Anterior cingulate cortex (tissue), 58 donors: ENCODE measurements around the gene CFAP97D2.
"Not testable (repeated sequence)": the region's sequence is repeated elsewhere in the genome, so short reads cannot be mapped to it uniquely, and the experiment has no call there.

Source experiments
- DNase-seq, 58 donors: peaks; one replicate each; lab custom pipeline; 2025; lab: John Stamatoyannopoulos, UW

CFAP97D2 gene

DNA sequence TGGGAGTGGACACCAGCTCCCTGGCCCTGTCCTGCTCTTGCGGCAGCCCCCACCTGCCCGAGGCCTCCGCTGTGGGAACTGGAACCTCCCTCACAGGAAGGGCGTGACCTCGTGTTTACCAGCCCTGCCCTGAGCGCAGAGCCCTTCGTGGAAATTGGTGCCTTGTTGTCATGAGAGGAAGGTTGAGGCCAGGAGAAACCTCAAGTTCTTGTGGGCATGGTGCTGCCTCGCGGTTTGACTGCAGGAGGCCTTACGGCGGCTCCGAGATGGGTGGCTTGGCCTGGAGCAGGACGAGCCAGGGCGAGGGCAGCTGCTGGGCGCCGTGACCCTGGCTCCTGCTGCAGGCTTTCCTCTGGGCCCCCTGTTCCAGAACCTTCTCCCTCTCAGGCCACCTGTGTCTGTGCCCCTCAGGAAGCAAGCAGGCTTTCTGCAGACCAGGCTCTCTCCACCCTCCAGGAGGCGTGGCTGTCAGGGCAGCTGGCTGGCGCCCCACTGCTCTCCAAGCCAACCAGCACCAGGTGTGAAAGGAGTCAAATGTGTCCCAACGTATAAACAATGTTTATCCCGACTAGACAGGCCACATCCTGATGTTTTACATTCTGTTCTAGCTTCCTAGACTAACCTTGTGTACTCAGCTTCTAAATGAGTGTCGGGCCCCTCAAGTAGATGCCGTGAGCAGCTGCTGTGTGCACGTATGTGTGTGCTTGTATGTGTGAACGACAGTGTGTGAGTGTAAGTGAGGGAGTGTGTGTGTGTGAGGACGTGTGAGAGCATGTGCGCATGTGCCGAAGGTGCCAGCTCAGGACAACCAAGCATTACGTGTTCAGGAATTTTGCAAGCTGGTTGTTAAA is 36.2 kb upstream of the CFAP97D2 start:
- no peak for DNase-seq

DNA sequence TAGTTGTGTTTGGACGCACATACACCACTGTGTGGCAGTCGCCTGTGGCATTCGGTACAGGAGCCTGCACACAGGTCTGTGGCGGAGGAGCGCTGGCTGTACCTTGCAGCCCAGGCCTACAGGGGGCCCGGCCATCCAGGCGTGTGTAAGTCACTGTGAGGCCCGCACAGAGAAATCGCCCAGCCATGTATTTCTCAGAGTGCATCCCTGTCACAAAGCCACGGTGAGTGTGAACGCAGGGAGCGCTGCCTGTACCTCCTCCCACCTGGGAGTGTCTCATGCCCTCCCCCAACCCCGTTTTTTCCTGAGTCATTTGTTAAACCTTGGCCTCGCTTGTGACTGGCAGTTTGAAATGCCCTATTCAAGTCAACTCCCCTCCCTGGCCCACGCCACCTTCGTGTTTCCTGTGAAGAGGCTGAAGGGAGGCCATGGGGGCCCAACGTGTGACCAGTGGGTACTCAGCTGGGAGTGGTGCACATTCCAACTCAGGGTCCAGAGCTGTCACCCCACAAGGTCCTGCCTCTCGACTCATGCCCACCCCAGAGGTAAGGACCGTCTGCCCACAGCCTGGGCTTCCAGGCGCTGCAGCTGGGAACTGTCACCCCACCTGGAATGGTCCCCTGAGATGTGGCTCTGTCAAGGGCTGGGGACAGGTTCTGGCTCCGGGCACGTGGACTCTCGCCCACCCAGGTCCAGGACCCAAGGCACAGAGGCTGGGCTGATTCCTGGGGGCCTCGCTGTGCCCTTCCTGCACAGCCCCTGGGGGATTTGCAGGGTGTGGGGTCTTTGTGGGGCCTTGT is 35.1 kb upstream of the CFAP97D2 start:
- no peak for DNase-seq

DNA sequence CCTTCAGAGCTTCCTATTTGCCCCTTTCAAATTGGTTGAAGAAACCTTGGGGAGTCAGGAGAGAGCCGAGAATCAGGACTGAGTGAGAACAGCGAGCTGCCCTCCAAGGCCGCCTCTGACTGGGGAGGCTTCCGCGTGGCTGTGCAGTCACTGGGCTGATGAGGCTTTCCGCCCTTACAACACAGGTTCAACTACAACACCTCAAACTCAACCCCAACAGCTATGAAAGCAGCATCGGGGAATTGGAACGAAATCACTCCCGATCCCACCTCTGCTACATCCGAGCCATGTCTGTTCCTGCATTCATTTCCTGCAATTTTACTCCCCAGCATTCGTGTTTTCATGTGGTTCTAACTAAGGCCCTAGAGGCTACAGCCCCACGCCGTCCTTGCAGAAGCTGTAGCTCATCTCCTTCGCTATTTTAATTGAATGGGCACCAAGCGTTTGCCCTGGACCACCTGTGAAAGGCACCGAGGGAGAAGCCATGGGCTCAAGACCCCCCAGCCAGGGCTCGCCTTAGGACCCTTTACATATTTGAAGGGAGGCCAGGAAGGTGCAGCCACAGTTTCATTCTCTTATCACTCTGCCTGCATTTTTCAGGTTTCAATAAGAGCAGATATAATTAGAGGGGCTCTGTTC is 34.3 kb upstream of the CFAP97D2 start:
- DNase-seq = no peak

DNA sequence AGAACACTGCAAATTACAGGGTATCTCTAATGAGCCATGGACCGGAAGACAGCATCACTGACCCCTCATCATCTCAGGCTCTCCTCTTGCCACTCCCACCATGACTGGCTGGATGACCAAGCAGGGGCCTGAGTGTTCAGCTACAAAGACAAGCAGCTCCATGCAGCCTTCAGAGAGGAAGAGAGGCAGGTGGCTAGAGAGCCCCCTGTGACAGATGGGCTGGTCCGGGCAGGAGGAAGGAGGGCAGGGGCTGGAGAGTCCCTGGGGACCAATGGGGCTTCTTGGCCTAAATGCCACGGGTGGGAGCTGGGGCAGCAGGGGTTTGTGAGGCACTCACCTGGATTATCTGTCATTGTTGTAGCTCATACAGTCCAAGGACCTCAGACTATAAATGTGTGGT is 33.8 kb upstream of the CFAP97D2 start:
- DNase-seq = no peak

DNA sequence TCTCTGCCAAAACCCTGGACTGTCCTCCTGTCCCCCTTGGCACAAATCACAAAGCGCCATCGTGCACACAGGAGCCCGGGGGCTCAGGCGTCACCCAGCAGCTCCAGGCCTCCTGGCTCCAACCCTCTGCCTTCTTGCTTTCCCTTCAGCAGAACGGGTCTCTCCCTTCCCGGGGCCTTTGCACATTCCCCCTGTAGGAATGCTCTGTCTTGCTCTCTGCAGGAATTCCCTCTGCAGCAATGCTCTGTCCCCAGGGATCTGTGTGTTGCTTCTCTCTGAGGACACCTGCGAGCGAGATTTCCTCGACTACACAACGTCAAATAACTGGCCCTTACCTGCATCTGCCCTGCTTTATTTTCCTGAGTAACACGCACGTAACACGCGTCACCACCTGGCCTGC is 33.3 kb upstream of the CFAP97D2 start:
- DNase-seq = no peak

DNA sequence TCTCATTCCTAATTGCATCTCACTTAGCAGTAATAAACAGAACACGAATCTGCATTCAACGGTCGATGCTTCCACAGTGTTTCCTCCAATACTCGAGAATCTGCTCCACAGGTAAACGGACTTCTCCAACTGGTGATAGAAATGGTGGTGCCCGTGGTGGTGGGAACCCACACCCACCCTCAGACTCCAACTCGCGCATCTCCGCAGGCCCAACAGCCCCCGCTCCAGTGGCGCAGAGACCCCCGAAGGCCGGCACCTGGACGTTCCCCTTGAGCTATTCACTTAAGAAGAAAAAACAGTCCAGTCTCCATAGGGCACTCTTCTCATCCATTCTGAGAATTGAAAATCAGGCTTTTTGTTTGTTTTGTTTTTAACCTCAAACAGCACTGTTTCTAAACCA is 32.9 kb upstream of the CFAP97D2 start:
- DNase-seq = no peak

DNA sequence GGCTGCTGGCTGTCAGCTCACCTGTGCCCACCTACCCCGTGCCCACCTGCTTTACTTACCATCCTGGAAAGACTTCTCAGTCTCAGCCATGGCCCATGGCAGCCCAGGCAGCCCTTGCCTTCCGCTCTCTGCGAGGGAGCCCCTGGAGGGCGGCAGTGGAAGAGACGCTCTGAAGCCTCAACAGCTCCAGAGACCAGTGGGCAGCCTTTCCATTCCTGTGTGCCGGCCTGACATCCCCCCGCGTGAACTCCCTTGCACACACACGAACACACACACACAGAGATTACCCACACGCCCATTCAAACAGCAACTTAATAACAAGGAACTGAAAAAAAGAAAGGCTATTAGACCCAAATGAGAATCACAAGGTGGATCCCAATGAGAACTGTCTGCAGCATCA is 32.4 kb upstream of the CFAP97D2 start:
- DNase-seq = no peak

DNA sequence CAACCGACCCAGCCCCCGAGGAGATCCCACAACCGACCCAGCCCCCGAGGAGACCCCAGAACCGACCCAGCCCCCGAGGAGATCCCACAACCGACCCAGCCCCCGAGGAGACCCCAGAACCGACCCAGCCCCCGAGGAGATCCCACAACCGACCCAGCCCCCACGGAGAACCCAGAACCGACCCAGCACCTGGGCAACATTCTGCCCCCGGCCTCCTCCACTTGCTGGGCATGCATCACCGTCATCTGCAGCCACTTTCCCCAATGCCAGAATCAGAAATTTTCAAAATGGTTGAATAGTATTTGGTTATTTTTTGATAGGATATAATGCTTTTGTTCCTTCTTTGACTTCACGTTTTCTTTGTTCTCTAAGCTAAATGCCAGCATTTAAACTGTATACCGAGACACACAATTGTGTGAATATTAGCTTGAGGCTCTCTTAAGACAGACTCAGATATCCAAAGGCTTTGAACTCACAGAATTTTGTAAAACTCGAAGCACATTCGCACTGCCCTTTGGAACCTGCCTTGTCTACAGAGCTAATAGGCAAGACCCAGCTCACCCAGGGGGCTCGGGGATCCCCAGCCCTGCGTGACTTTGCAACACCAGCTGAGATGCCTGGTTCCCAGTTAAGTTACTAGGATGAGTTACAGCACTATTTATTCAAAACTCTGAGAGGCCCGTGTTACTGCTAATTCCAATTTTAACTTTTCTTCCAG is 31.1 kb upstream of the CFAP97D2 start:
- DNase-seq = no peak

DNA sequence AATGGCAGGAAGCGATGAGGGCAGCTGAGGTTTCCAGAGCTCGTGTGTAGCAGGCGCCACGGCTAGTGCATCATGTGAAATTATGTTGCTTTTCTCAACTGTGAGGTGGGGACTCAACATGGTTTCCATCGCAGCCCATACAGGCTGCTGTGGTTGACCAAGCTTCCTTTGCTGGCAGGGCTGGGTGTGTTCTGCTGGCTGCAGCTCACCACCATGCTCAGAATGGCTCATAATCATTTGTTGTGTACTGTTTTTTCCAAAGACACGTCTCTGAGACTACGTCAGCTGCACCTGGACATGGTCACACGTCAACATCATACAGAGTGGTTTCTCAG is 30.6 kb upstream of the CFAP97D2 start:
- DNase-seq = no peak

DNA sequence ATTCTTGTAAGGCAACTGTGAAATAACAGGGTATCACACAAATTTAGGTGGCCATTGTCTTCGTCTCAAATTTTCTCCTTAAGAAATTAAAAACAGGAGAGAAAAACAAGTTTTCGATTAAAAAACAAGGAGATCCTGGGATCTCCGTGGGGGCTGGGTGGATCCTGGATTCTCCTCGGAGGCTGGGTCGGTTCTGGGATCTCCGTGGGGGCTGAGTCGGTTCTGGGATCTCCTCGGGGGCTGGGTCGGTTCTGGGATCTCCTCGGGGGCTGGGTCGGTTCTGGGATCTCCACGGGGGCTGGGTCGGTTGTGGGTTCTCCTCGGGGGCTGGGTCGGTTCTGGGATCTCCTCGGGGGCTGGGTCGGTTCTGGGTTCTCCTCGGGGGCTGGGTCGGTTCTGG is 30.2 kb upstream of the CFAP97D2 start:
- not testable (repeated sequence) for DNase-seq

DNA sequence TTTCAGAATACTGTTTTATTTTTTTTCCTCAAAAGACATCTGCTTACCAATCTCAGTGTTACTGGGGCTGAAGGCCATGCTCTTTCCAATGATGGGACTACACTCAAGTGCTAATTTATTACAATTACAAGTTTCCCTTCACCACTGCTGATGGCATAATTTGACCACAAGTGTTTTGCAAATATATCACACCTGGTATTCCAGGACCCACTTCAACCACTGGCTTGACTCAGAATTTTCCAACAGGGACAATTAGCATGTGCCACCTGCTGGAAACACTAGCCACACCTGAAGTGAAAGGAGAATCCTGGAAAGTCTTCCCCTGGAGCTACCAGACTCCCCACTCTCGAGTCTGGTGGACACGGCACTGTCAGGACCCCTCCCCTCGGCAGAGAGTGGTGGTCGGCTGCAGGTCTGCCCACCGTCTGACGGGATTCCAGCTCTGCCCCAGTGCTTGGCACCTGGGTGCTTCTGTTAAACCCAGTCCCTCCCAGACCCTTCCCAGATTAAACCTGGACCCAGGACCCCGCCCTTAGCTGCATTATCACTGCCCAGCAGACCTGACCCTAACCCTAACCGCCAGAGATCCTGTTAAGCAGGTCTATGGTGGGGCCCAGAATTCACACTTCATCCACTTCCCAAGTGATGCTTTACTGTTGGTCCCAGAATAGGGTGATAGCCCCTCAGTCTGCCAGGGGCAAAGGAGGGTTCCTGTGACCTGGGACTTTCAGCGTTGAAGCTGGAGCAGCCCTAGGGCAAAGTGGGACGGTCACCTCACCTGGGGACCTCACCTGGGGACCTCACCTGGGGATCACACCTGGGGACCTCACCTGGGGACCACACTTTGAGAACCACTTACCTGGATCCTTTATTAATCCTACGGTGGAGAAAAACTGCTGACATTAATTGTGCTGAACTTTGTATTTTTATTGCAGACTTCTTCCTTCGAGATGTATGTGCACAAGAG is 29.0 kb upstream of the CFAP97D2 start:
- DNase-seq = no peak

DNA sequence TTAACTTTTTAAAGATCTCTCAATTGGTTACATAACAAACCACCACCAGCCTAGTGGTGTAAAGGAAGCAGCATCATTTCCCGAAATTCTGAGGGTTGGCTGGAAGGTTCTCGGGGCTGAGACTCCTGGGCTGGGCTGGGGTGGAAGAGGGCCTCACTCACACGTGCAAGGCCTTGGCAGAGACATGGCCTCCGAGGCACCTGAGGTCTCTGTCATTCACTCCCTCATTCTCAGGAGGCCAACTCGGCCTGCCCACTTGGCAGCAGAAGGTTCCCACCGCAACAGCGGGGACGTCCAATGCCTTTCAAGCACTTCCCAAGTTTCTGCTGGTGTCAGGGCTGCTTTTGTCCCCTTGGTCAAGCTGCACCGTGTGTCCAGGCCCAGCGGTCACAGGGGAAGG is 28.0 kb upstream of the CFAP97D2 start:
- DNase-seq = peak in 7 of 58 donors; percentile 21 to 54 (median 46)

DNA sequence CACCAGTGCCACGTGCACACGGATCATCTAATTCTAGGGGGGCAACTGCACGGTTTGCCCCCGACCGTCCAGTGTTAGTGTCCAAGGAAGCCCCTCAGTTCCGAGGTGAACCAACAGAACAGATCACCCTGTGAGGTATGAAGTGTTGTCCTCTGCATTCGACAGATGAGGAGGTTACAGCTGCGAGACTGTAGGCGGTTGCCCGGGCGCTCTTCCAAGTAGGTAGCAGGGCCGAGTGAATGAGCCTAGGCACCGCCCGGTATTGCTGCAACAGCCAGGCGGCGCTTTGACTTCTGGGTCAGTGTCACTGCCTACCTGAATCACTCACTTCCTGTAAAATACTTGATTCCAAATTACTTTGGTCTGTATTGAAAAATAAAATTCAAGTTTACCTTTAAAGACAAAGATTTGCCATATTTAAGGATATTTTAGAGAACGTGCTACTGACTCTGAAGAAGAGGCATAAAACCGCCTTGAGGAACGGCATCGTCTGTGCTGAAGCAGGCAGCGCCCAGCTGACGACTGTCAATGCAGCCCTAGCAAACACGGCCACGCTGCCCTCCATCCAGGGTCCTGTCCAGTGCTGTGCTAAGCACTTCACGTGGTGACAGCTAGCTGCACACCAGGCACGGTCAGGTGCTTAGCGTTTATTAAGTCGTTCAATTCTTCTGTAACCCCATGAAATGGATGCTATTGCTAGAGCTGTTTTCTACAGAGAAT is 27.3 kb upstream of the CFAP97D2 start:
- DNase-seq = no peak

DNA sequence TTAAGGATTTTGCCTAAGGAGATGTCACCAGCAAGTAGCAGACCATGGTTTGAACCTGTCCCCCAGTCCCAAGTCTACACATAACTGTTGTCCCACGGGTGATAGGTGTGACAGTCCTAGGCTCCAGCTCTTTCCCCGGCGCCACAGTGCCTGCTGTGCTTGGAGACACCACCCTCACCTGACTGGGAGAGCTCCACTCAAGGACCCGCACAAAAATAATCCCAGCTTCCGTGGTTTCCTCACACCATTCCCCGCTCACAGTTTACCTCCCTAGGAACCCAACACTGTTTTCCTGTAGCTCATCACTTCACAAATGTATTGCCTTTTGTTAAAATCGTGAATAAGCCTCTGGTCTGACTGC is 26.8 kb upstream of the CFAP97D2 start:
- DNase-seq = no peak

DNA sequence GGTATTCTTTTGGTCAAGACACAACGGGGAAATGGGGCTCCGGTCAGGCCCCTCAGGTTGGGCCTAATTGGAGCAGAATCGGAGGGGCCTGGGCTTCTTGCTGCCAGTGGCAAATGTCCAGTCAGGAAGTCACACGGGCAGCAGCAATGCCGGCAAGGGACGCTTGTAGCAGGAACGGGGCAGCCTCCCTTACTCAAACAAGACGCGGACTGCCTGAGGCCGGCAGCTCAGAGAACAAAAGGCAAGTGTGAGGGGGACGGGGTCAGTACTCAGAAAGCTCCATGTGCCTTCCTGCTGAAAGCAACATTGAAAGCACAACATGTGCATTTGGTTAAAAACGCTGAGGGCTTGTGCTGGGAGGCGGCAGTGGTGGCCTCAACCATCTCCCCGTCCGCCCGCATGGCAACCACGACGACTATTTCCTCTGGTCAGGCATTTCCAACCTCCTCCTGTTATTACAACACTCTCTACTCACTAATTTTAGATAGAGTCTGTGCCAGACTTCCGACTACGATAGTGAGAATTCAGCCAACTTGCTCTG is 26.2 kb upstream of the CFAP97D2 start:
- DNase-seq = peak in 3 of 58 donors; percentile 20 to 49 (median 20)

DNA sequence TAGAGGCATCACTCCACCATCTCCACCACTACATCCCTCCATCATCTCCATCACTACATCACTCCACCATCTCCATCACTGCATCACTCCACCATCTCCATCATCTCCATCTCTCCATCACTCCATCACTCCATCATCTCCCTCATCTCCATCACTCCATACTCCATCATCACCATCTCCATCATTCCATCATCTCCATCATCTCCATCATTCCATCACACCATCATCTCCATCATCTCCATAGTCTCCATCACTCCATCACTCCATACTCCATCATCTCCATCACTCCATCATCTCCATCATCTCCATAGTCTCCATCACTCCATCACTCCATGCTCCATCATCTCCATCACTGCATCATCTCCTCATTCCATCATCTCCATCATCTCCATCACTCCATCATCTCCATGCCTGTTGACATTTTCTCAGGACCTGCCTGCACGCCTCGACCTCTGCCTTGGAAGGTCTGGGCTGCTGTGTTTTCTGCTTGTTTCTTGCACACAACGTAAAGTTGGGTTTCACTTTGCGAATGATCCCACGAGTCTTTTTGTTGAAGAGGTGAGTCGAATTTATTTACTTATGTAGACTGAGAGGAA is 25.5 kb upstream of the CFAP97D2 start:
- no peak for DNase-seq

DNA sequence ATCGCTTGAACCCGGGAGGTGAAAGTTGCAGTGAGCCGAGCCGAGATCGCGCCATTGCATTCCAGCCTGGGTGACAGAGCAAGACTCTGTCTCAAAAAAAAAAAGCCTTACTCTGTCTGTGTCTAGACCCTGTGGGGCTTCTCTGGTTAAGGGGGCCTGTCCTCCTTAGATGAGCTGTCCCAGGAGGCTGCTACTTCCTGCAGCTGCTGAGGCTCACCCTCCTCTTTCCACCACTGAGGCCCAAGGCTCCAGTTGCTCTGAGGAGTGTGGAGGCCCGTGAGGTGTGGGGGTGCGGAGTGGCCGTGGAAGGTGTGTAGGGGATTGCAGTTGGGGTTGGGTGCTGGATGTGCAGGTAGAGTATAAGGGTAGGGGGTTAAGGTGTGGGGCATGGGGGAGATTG is 24.6 kb upstream of the CFAP97D2 start:
- no peak for DNase-seq

DNA sequence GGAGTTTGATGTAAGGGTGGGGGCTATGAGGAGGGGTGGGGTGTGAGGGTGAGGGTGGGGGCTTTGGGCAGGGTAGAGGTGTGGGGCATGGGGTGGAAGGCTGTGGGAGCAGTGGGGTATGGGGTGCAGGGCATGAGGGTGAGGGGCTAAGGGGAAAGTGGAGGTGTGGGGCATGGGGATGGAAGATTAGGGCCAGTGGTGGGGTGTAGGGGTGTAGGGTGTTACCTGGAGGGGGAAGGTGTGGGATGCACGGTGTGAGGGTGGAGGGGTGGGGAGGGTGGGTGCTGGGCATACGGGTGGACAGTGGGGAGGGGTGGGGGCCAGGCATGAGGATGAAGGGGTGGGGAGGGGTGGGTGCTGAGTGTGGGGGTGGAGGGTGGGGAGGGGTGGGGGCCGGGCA is 23.7 kb upstream of the CFAP97D2 start:
- no peak for DNase-seq
